ENCODE data around the gene TUBB1. TPM values are rescaled to one million over a fixed set of nuclear protein-coding genes. Genes with fewer than 3 reads are reported as not detected.
A peak's percentile ranks its signal among the peaks of the same experiment; 100 is the strongest.

The TUBB1 gene
- total and polyA plus RNA-seq, 2 of the 13 experiments (the other 11 are each of a cell fraction or from before 2014, with no cell fraction given): 0.11 to 57.6 TPM

DNA sequence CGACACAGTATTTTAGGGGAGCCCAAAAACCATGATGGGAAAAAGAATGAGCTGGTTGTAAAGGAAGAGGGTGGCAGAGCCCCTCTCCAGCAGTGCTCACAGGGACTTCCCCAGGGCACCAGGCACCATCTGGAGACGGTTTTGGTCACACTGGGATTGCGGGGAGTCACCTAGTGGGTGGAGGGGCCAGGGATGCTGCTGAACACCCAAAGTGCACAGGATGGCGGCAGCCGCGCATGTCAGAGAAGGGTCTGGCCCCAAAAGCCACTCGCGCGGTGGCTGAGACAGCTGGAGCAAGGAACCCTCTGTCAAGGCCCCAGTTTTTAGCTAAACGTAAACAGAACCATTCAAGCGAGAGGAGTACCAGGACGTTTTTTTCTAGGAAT lies 23.0 kb upstream of the TUBB1 start (continued):
- no peak for TF ChIP-seq ZNF225 (CRISPR knock-in tag; IDR thresholded peaks at IDR 0.05)
- TF ChIP-seq ZNF34 (CRISPR knock-in tag; IDR thresholded peaks at IDR 0.05; ENCODE audit: borderline replicate concordance): 0 out of 2 replicates have a peak, but pooled peaks have one; percentile 34
- 0 out of 2 replicates have a peak, but pooled peaks have one; percentile 59 for TF ChIP-seq NRL (CRISPR knock-in tag; IDR thresholded peaks at IDR 0.05; ENCODE audit: borderline replicate concordance)
- TF ChIP-seq, protein P1, sequence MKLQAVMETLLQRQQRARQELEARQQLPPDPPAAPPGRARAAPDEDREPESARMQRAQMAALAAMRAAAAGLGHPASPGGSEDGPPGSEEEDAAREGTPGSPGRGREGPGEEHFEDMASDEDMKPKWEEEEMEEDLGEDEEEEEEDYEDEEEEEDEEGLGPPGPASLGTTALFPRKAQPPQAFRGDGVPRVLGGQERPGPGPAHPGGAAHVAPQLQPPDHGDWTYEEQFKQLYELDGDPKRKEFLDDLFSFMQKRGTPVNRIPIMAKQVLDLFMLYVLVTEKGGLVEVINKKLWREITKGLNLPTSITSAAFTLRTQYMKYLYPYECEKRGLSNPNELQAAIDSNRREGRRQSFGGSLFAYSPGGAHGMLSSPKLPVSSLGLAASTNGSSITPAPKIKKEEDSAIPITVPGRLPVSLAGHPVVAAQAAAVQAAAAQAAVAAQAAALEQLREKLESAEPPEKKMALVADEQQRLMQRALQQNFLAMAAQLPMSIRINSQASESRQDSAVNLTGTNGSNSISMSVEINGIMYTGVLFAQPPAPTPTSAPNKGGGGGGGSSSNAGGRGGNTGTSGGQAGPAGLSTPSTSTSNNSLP (IDR thresholded peaks at IDR 0.05; ENCODE audit: low read depth, low read length): no peak
- TF ChIP-seq ATF1 (CRISPR knock-in tag; IDR thresholded peaks at IDR 0.05): no peak
- no peak for TF ChIP-seq GATAD2A (CRISPR knock-in tag; IDR thresholded peaks at IDR 0.05)
- TF ChIP-seq, protein P2, sequence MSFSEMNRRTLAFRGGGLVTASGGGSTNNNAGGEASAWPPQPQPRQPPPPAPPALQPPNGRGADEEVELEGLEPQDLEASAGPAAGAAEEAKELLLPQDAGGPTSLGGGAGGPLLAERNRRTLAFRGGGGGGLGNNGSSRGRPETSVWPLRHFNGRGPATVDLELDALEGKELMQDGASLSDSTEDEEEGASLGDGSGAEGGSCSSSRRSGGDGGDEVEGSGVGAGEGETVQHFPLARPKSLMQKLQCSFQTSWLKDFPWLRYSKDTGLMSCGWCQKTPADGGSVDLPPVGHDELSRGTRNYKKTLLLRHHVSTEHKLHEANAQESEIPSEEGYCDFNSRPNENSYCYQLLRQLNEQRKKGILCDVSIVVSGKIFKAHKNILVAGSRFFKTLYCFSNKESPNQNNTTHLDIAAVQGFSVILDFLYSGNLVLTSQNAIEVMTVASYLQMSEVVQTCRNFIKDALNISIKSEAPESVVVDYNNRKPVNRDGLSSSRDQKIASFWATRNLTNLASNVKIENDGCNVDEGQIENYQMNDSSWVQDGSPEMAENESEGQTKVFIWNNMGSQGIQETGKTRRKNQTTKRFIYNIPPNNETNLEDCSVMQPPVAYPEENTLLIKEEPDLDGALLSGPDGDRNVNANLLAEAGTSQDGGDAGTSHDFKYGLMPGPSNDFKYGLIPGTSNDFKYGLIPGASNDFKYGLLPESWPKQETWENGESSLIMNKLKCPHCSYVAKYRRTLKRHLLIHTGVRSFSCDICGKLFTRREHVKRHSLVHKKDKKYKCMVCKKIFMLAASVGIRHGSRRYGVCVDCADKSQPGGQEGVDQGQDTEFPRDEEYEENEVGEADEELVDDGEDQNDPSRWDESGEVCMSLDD (CRISPR knock-in tag; IDR thresholded peaks at IDR 0.05; ENCODE audit: borderline replicate concordance): no peak
- no peak for TF ChIP-seq HHEX (CRISPR knock-in tag; IDR thresholded peaks at IDR 0.05)
- TF ChIP-seq AGO2 (optimal IDR thresholded peaks at IDR 0.05; ENCODE audit: low read depth, low read length): peak; percentile 64
- TF ChIP-seq, protein P3, sequence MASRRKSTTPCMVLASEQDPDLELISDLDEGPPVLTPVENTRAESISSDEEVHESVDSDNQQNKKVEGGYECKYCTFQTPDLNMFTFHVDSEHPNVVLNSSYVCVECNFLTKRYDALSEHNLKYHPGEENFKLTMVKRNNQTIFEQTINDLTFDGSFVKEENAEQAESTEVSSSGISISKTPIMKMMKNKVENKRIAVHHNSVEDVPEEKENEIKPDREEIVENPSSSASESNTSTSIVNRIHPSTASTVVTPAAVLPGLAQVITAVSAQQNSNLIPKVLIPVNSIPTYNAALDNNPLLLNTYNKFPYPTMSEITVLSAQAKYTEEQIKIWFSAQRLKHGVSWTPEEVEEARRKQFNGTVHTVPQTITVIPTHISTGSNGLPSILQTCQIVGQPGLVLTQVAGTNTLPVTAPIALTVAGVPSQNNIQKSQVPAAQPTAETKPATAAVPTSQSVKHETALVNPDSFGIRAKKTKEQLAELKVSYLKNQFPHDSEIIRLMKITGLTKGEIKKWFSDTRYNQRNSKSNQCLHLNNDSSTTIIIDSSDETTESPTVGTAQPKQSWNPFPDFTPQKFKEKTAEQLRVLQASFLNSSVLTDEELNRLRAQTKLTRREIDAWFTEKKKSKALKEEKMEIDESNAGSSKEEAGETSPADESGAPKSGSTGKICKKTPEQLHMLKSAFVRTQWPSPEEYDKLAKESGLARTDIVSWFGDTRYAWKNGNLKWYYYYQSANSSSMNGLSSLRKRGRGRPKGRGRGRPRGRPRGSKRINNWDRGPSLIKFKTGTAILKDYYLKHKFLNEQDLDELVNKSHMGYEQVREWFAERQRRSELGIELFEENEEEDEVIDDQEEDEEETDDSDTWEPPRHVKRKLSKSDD (CRISPR knock-in tag; IDR thresholded peaks at IDR 0.05; ENCODE audit: low read depth): no peak
- no peak for TF ChIP-seq PRPF4 (IDR thresholded peaks at IDR 0.05; ENCODE audit: low read depth, low read length, poor library complexity, severe bottlenecking)
- no peak for TF ChIP-seq SYNCRIP (IDR thresholded peaks at IDR 0.05; ENCODE audit: insufficient read depth, low read depth, low read length)
- no peak for TF ChIP-seq SIX4 (CRISPR knock-in tag; IDR thresholded peaks at IDR 0.05)
- TF ChIP-seq, protein P4, sequence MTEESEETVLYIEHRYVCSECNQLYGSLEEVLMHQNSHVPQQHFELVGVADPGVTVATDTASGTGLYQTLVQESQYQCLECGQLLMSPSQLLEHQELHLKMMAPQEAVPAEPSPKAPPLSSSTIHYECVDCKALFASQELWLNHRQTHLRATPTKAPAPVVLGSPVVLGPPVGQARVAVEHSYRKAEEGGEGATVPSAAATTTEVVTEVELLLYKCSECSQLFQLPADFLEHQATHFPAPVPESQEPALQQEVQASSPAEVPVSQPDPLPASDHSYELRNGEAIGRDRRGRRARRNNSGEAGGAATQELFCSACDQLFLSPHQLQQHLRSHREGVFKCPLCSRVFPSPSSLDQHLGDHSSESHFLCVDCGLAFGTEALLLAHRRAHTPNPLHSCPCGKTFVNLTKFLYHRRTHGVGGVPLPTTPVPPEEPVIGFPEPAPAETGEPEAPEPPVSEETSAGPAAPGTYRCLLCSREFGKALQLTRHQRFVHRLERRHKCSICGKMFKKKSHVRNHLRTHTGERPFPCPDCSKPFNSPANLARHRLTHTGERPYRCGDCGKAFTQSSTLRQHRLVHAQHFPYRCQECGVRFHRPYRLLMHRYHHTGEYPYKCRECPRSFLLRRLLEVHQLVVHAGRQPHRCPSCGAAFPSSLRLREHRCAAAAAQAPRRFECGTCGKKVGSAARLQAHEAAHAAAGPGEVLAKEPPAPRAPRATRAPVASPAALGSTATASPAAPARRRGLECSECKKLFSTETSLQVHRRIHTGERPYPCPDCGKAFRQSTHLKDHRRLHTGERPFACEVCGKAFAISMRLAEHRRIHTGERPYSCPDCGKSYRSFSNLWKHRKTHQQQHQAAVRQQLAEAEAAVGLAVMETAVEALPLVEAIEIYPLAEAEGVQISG (CRISPR knock-in tag; IDR thresholded peaks at IDR 0.05): no peak
- 0 out of 2 replicates have a peak, but pooled peaks have one; percentile 28 for TF ChIP-seq ZNF670 (CRISPR knock-in tag; IDR thresholded peaks at IDR 0.05; ENCODE audit: borderline replicate concordance)
- TF ChIP-seq, protein P5, sequence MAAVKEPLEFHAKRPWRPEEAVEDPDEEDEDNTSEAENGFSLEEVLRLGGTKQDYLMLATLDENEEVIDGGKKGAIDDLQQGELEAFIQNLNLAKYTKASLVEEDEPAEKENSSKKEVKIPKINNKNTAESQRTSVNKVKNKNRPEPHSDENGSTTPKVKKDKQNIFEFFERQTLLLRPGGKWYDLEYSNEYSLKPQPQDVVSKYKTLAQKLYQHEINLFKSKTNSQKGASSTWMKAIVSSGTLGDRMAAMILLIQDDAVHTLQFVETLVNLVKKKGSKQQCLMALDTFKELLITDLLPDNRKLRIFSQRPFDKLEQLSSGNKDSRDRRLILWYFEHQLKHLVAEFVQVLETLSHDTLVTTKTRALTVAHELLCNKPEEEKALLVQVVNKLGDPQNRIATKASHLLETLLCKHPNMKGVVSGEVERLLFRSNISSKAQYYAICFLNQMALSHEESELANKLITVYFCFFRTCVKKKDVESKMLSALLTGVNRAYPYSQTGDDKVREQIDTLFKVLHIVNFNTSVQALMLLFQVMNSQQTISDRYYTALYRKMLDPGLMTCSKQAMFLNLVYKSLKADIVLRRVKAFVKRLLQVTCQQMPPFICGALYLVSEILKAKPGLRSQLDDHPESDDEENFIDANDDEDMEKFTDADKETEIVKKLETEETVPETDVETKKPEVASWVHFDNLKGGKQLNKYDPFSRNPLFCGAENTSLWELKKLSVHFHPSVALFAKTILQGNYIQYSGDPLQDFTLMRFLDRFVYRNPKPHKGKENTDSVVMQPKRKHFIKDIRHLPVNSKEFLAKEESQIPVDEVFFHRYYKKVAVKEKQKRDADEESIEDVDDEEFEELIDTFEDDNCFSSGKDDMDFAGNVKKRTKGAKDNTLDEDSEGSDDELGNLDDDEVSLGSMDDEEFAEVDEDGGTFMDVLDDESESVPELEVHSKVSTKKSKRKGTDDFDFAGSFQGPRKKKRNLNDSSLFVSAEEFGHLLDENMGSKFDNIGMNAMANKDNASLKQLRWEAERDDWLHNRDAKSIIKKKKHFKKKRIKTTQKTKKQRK (IDR thresholded peaks at IDR 0.05; ENCODE audit: low read length): no peak
- TF ChIP-seq JDP2 (CRISPR knock-in tag; IDR thresholded peaks at IDR 0.05; ENCODE audit: borderline replicate concordance): no peak
